GM19193 (cell line): Measurements from ENCODE around the gene ZFP1.

Experiments used
- POLR2A ChIP-seq: IDR thresholded peaks from 4 replicates; pipeline ENCODE4 v1.6.1; 2011; ENCODE audit not compliant: insufficient read depth, insufficient read length; ENCODE audit errors: extremely low read depth

Gene ZFP1

DNA sequence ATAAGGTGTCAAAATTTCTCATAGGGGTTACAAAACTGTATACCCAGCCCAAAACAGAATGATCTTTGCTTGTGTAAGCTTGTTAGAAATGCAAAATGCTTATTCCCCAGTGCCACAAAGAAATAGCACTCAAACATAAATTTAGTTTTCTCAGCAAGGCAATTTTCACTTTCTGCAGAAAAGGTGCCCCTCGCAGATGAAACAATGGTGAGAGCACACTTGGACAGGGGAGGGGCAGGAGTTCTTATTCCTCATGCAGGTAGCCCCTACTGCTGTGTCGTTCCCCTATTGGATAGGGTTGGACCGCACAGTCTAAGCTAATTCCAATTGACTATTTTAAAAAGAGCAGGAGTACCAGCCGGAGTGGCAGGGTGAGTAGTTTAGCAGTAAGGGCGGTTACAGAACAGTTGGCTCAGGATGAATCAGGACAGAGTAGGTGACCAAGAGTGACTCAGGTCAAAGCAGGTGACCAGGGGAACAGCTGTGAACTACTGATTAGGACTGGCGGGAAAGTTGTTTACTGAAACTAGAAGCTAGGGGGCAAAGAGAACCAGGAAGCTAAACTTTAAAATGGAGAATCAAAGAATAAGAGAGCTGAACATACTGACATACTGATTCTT lies 26.3 kb upstream of the ZFP1 start:
- TF ChIP-seq POLR2A, result no peak

GRCh38 chr16:75122609-75123008 lies 25.7 kb upstream of the ZFP1 start:
- TF ChIP-seq POLR2A, result no peak

DNA sequence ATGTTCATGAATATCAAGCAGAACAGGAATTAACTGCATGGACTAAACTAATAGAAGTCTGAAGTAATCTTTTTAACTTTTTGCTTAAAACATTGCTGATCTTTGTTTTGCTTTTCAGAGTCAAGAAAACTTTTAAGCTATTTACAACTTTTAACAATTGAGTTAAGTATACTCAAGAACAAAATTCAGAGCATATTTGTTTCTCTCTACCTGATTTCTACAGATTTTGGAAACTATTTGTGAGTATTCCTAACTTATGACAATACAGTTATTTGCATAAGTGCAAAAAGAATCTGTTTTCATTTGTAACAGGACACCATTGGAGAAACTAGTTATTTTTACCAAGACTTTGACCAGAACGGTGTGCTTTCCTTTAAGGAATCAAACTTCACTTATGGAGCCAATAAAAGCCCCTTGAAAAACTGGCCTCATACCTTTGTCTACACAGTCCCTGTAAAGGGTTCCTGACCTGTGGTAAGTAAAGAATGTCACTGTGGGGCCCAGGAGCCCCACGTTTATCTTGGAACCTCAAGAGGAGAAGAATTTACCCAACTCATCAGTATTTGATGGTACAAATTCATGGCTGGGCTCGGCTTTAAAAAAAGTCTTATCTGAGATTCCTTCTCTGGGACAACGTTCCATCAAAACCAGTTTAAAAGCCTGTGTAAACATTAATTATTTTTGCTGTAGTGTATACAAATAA lies 20.5 kb upstream of the ZFP1 start:
- no peak for TF ChIP-seq POLR2A

GRCh38 chr16:75130150-75130771 lies 18.1 kb upstream of the ZFP1 start:
- TF ChIP-seq POLR2A, result no peak

DNA sequence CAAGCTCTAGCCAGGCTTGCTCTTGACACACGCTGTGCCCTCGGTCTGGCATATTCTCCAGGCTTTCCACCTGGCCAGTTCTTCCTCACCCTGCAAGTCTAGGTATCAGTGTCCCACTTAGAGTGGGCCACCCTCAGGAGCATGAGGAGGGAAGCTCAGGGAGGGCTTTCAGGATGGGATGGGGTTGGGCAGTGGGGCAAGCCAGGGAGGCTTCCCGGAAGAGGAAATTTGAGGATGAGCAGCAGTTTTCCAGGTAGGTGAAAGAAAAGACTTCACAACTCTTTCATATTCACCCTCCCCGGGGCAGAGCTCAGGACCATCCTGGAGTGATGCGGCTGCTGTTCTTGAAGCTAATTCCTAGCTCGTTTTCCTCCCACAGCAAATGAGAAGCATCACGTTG lies 17.2 kb upstream of the ZFP1 start:
- no peak for TF ChIP-seq POLR2A

- no peak for TF ChIP-seq POLR2A
These were observed 10.1 kb upstream of the ZFP1 start for GRCh38 chr16:75138233-75138632.

DNA sequence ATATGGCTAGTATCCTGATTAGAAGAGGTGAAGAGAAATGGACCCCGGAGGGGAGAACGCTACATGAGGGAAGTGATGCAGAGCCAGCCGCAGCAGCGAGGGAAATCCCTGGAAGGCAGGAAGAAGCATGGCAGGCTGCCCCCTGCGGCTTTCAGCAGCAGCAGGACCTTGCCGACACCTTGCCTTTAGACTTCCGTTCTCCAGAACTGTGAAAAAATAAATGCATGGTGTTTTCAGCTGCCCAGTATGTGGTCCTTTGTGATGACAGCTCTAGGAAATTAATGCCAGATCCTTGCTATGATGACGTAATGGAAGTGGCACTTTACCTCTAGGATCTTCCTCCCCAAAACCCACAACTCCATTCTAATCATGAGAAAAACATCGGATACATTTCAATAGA lies 9.7 kb upstream of the ZFP1 start:
- TF ChIP-seq POLR2A, result no peak

GRCh38 chr16:75139498-75139897 lies 8.8 kb upstream of the ZFP1 start:
- no peak for TF ChIP-seq POLR2A

- TF ChIP-seq POLR2A, result no peak
These were observed 4.4 kb upstream of the ZFP1 start for GRCh38 chr16:75143941-75144340.

GRCh38 chr16:75147968-75148310 lies 385 bp upstream of the ZFP1 start:
- no peak for TF ChIP-seq POLR2A

- TF ChIP-seq POLR2A, result no peak
These were observed 3.5 kb downstream of the ZFP1 start for GRCh38 chr16:75151798-75152197.

DNA sequence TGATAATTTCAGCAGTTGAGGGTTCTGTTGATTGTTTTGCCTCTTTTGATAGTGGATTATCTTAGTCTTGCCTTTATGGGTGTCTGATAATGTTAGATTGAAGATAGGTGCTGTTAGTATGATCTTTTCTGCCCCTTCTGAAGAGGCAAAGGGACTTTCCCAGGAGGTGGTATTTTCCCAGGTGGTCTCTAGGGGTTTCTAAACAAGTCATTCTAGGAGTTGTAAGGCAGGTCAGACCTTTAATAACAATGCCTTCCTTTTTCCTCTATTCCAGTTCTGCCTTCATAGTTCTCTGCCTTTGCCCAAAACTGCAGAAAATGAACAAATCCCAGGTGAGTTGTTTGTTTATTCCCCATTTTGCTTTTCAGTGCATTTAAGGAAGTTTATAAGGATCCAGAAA lies 4.3 kb downstream of the ZFP1 start:
- no peak for TF ChIP-seq POLR2A

GRCh38 chr16:75160386-75160785 lies 12.1 kb downstream of the ZFP1 start:
- no peak for TF ChIP-seq POLR2A

GRCh38 chr16:75169899-75170405 lies 21.6 kb downstream of the ZFP1 start:
- TF ChIP-seq POLR2A, result no peak

DNA sequence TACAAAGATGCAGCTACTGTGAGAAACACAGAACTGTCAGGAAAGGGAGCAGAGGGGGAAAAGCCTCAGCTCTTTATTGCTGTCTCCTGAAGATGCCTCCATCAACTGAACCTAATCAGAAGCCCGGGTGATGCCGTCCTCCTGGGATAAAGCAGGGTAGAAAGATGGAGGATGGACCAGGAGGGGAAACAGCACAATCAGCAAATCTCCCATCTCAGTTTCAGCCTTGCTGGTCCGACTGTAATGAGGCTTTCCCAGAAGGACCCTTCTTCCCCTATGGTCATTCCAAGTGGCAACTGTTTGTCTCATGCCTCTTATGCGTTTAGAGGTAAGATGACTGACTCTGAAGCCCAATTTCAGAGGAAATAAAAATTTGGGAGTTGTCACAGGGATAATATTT lies 24.3 kb downstream of the ZFP1 start:
- TF ChIP-seq POLR2A, result no peak

DNA sequence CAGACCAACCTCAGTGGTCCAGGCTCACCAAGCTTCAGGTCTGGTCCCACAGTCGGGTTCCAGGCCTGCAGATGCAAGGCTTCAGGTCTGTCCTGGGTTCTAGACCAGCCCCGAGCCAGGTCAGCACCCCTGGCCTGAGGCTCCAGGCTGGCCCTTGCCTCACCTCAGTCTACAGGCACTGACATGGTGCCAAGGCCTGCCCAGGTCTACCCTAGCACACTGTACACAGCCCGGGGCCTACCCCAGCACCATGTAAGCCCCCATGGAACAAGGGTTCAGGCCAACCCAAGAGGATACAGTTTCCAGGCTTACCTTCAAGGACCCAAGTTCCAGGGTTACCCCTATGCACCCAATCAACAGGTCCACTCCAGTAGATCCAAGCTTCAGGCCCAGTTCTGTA lies 26.8 kb downstream of the ZFP1 start:
- TF ChIP-seq POLR2A, result no peak
